Mononuclear cell (primary cell): ENCODE measurements around the gene SLC44A4. TPM values are rescaled to one million over a fixed set of nuclear protein-coding genes. Genes with fewer than 3 reads are reported as not detected.
"Not testable (repeated sequence)": the region's sequence is repeated elsewhere in the genome, so short reads cannot be mapped to it uniquely, and the experiment has no call there.

Experiments
- H3K27me3 ChIP-seq: 2 replicates; pipeline ENCODE4 v1.6.0; 2011; ENCODE audit warnings: low read length, control low read depth; ENCODE audit not compliant: insufficient read depth
- H3K4me1 ChIP-seq: 2 replicates; pipeline ENCODE4 v1.5.1; 2011; ENCODE audit warnings: mild to moderate bottlenecking, low read length, control low read depth; ENCODE audit not compliant: insufficient read depth
- H3K4me3 ChIP-seq: 2 replicates; pipeline ENCODE4 v1.5.1; 2011; ENCODE audit warnings: mild to moderate bottlenecking, low read length, moderate library complexity
- H3K9me3 ChIP-seq: 2 replicates; pipeline ENCODE4 v1.5.1; 2011; ENCODE audit warnings: low read depth, mild to moderate bottlenecking, control low read depth, low read length
- total RNA-seq: library from RNA; depleted of rRNA; stranded (reverse); fragments of >200 nt; gene quantifications from one replicate; pipeline ENCODE4 v1.2.3, GENCODE V29; 2012

Gene SLC44A4
- total RNA-seq, 1 donor = 0.10 TPM

GRCh38 chr6:31861919-31862343, 16.9 kb downstream of the SLC44A4 start:
- H3K4me1 ChIP-seq = peaks cover 29% of the 10 kb centered on the region
- H3K27me3 ChIP-seq = no peaks in the 10 kb centered on the region
- no peaks in the 10 kb centered on the region for H3K9me3 ChIP-seq
- H3K4me3 ChIP-seq = peak overlapping the region; percentile 79

GRCh38 chr6:31861150-31861549, 17.6 kb downstream of the SLC44A4 start:
- Histone ChIP-seq H3K9me3 (no peaks in the 10 kb centered on the region), H3K4me3 (no peak overlapping the region)

GRCh38 chr6:31860349-31860748, 18.4 kb downstream of the SLC44A4 start:
- H3K4me1 ChIP-seq = peaks cover 29% of the 10 kb centered on the region
- no peaks in the 10 kb centered on the region for H3K9me3 ChIP-seq
- no peaks in the 10 kb centered on the region for H3K27me3 ChIP-seq
- no peak overlapping the region for H3K4me3 ChIP-seq

More at GRCh38 chr6:31861150-31861549, 17.6 kb downstream of the SLC44A4 start:
- peaks cover 29% of the 10 kb centered on the region for H3K4me1 ChIP-seq
- H3K27me3 ChIP-seq = no peaks in the 10 kb centered on the region

- H3K27me3 ChIP-seq = no peaks in the 10 kb centered on the region
- no peaks in the 10 kb centered on the region for H3K9me3 ChIP-seq
- peaks cover 29% of the 10 kb centered on the region for H3K4me1 ChIP-seq
- H3K4me3 ChIP-seq = no peak overlapping the region
Observed at GRCh38 chr6:31859923-31860322, 18.9 kb downstream of the SLC44A4 start.

GRCh38 chr6:31858707-31859106, 20.1 kb downstream of the SLC44A4 start:
- peaks cover 22% of the 10 kb centered on the region for H3K4me1 ChIP-seq
- H3K4me3 ChIP-seq = no peak overlapping the region
- no peaks in the 10 kb centered on the region for H3K9me3 ChIP-seq
- no peaks in the 10 kb centered on the region for H3K27me3 ChIP-seq

- H3K4me3 ChIP-seq, H3K27me3 ChIP-seq, H3K9me3 ChIP-seq: not testable (repeated sequence)
- peaks cover 15% of the 10 kb centered on the region for H3K4me1 ChIP-seq
Observed at GRCh38 chr6:31857774-31858173, 21.0 kb downstream of the SLC44A4 start.

GRCh38 chr6:31851980-31852718, 26.6 kb downstream of the SLC44A4 start:
- not testable (repeated sequence) for H3K9me3 ChIP-seq, H3K4me3 ChIP-seq, H3K27me3 ChIP-seq, H3K4me1 ChIP-seq

- H3K27me3 ChIP-seq = no peaks in the 10 kb centered on the region
- H3K4me1 ChIP-seq = no peaks in the 10 kb centered on the region
- H3K4me3 ChIP-seq = no peak overlapping the region
- no peaks in the 10 kb centered on the region for H3K9me3 ChIP-seq
Observed at GRCh38 chr6:31851485-31851832, 27.3 kb downstream of the SLC44A4 start.

- no peak overlapping the region for H3K4me3 ChIP-seq
- no peaks in the 10 kb centered on the region for H3K27me3 ChIP-seq
- H3K4me1 ChIP-seq = no peaks in the 10 kb centered on the region
- H3K9me3 ChIP-seq = no peaks in the 10 kb centered on the region
Observed at GRCh38 chr6:31850765-31851484, 27.9 kb downstream of the SLC44A4 start.

- Histone ChIP-seq H3K4me3 (no peak overlapping the region), H3K9me3 (no peaks in the 10 kb centered on the region), H3K4me1 (no peaks in the 10 kb centered on the region), H3K27me3 (no peaks in the 10 kb centered on the region)
Observed at GRCh38 chr6:31847276-31847978, 31.4 kb downstream of the SLC44A4 start.

- H3K27me3 ChIP-seq = no peaks in the 10 kb centered on the region
- no peaks in the 10 kb centered on the region for H3K4me1 ChIP-seq
- no peaks in the 10 kb centered on the region for H3K9me3 ChIP-seq
- no peak overlapping the region for H3K4me3 ChIP-seq
Observed at GRCh38 chr6:31844507-31844906, 34.3 kb downstream of the SLC44A4 start.

- Histone ChIP-seq H3K27me3 (no peaks in the 10 kb centered on the region), H3K9me3 (no peaks in the 10 kb centered on the region), H3K4me3 (no peak overlapping the region), H3K4me1 (peaks cover 20% of the 10 kb centered on the region)
Observed at GRCh38 chr6:31842053-31842452, 36.7 kb downstream of the SLC44A4 start.

GRCh38 chr6:31839779-31840126, 39.0 kb downstream of the SLC44A4 start:
- H3K9me3 ChIP-seq, H3K27me3 ChIP-seq, H3K4me3 ChIP-seq: not testable (repeated sequence)
- peaks cover 39% of the 10 kb centered on the region for H3K4me1 ChIP-seq

GRCh38 chr6:31838968-31839367, 39.8 kb downstream of the SLC44A4 start:
- Histone ChIP-seq H3K27me3 (no peaks in the 10 kb centered on the region), H3K4me3 (no peak overlapping the region), H3K9me3 (no peaks in the 10 kb centered on the region), H3K4me1 (peaks cover 43% of the 10 kb centered on the region)

GRCh38 chr6:31838114-31838553, 40.7 kb downstream of the SLC44A4 start:
- not testable (repeated sequence) for H3K9me3 ChIP-seq, H3K27me3 ChIP-seq, H3K4me3 ChIP-seq
- H3K4me1 ChIP-seq = peaks cover 51% of the 10 kb centered on the region
